Liver (tissue), 9 donors: ENCODE data around the gene FRAT1. TPM values are rescaled to one million over a fixed set of nuclear protein-coding genes. Genes with fewer than 3 reads are reported as not detected.

Experiments
- DNase-seq: peaks from one replicate; pipeline ENCODE4 v3.0.0-alpha.2; 2017; ENCODE audit warnings: low spot score
- H3K27ac ChIP-seq, 2 donors: one replicate each; pipeline ENCODE4 v1.7.0; 2013; ENCODE audit warnings: inconsistent platforms in 2 of 2, low read length in 2 of 2, control low read depth in 1 of 2, low read depth in 1 of 2, mild to moderate bottlenecking in 1 of 2
- H3K27me3 ChIP-seq, 4 donors: one replicate each; pipeline versions ENCODE4 v1.6.1 to v1.7.0; 2013; ENCODE audit warnings: low read length in 3 of 4, inconsistent platforms in 1 of 4, mild to moderate bottlenecking in 1 of 4, moderate library complexity in 1 of 4; ENCODE audit not compliant: control insufficient read depth in 4 of 4, insufficient read depth in 4 of 4
- H3K36me3 ChIP-seq, 4 donors: one replicate each; pipeline versions ENCODE4 v1.6.1 to v1.7.0; 2013; ENCODE audit warnings: low read length in 3 of 4, mild to moderate bottlenecking in 3 of 4, low read depth in 1 of 4, moderate library complexity in 1 of 4; ENCODE audit not compliant: control insufficient read depth in 4 of 4, insufficient read depth in 3 of 4
- H3K4me1 ChIP-seq, 4 donors: one replicate each; pipeline versions ENCODE4 v1.6.1 to v1.7.0; 2013; ENCODE audit warnings: low read length in 3 of 4, mild to moderate bottlenecking in 3 of 4, moderate library complexity in 1 of 4; ENCODE audit not compliant: control insufficient read depth in 4 of 4, insufficient read depth in 4 of 4
- H3K4me3 ChIP-seq, 3 donors: one replicate each; pipeline versions ENCODE4 v1.6.1 to v1.7.0; 2013; ENCODE audit warnings: low read length in 3 of 3, control low read depth in 1 of 3, low read depth in 1 of 3, mild to moderate bottlenecking in 1 of 3
- H3K9ac ChIP-seq, 2 donors: one replicate each; pipeline ENCODE4 v1.7.0; 2013; ENCODE audit warnings: low read length in 2 of 2, mild to moderate bottlenecking in 2 of 2, moderate library complexity in 2 of 2, control low read depth in 1 of 2, low read depth in 1 of 2
- H3K9me3 ChIP-seq, 4 donors: one replicate each; pipeline versions ENCODE4 v1.6.1 to v1.7.0; 2013; ENCODE audit warnings: low read length in 3 of 4; ENCODE audit not compliant: control insufficient read depth in 4 of 4
- ATF3 ChIP-seq: IDR thresholded peaks from 2 replicates; pipeline ENCODE4 v1.6.1; 2016; ENCODE audit warnings: antibody characterized with exemption
- CTCF ChIP-seq: fragments of 150-350 bp; IDR thresholded peaks from 2 replicates; pipeline ENCODE4 v1.5.1; 2017; ENCODE audit warnings: improper control_type of control experiment, low read depth, low read length; ENCODE audit not compliant: missing input control
- FOXA1 ChIP-seq: IDR thresholded peaks from 2 replicates; pipeline ENCODE4 v1.6.1; 2016; ENCODE audit warnings: antibody characterized with exemption
- FOXA2 ChIP-seq: IDR thresholded peaks from 2 replicates; pipeline ENCODE4 v1.6.1; 2016; ENCODE audit warnings: antibody characterized with exemption
- JUND ChIP-seq, 2 donors: IDR thresholded peaks; 2 replicates each; pipeline ENCODE4 v1.6.1; 2016; ENCODE audit warnings: antibody characterized with exemption in 2 of 2
- MAX ChIP-seq: IDR thresholded peaks from 2 replicates; pipeline ENCODE4 v1.6.1; 2016; ENCODE audit warnings: antibody characterized with exemption
- NR2F2 ChIP-seq: IDR thresholded peaks from 2 replicates; pipeline ENCODE4 v1.6.1; 2016; ENCODE audit warnings: antibody characterized with exemption
- RAD21 ChIP-seq, 2 donors: IDR thresholded peaks; 2 replicates each; pipeline ENCODE4 v1.6.1; 2016; ENCODE audit warnings: antibody characterized with exemption in 2 of 2, mild to moderate bottlenecking in 2 of 2
- REST ChIP-seq: IDR thresholded peaks from 2 replicates; pipeline ENCODE4 v1.6.1; 2016; ENCODE audit warnings: antibody characterized with exemption, mild to moderate bottlenecking
- RXRA ChIP-seq, 2 donors: IDR thresholded peaks; 2 replicates each; pipeline ENCODE4 v1.6.1; 2017 to 2018; ENCODE audit warnings: antibody characterized with exemption in 2 of 2, mild to moderate bottlenecking in 1 of 2
- SP1 ChIP-seq: IDR thresholded peaks from 2 replicates; pipeline ENCODE4 v1.6.1; 2018; ENCODE audit warnings: antibody characterized with exemption, mild to moderate bottlenecking
- TAF1 ChIP-seq: conservative IDR thresholded peaks from 2 replicates; pipeline ENCODE4 v1.6.1; 2016; ENCODE audit warnings: antibody characterized with exemption, mild to moderate bottlenecking
- YY1 ChIP-seq: IDR thresholded peaks from 2 replicates; pipeline ENCODE4 v1.6.1; 2016; ENCODE audit warnings: antibody characterized with exemption, mild to moderate bottlenecking
- ZBTB33 ChIP-seq: IDR thresholded peaks from 2 replicates; pipeline ENCODE4 v1.6.1; 2016; ENCODE audit warnings: antibody characterized with exemption
- WGBS: extraction: QIAGEN DNeasy Blood & Tissue Kit; methylation state at CpG from one replicate; pipeline ENCODE4 v1.1.7; 2013; 5-methylcytosine and 5-hydroxymethylcytosine counted together
- polyA plus RNA-seq, 2 donors: library from polyadenylated mRNA; stranded (reverse) in 1 of 2; unstranded in 1 of 2; fragments of 200-250 nt in 1 of 2; fragments of >200 nt in 1 of 2; fragmentation: Nextera tagmentation in 1 of 2; extraction: Ambion mirVana in 1 of 2; gene quantifications; one replicate each; pipeline versions ENCODE4 v1.2.1 to v1.2.3, GENCODE V29; 2013 to 2015
- total RNA-seq, 2 donors: library from RNA; depleted of rRNA; stranded (reverse); fragments of >200 nt; gene quantifications; one replicate each; pipeline ENCODE4 v1.2.3, GENCODE V29; 2014
- donor health status: healthy.
- donor health status: healthy.
- donor health status: healthy.
- donor health status: healthy.
- donor health status: healthy.

FRAT1 gene
- total and polyA plus RNA-seq, 4 donors = 4.3 to 7.4 (median 5.2) TPM

- no peak overlapping the region for H3K4me3 ChIP-seq
- H3K9me3 ChIP-seq = no peaks in the 10 kb centered on the region
- H3K4me1 ChIP-seq = peaks cover 2 to 23% (median 10%) of the 10 kb centered on the region in 4 donors
- no peak for DNase-seq
- no peaks in the 10 kb centered on the region for H3K27me3 ChIP-seq
- peak overlapping the region; percentile 60 to 76 for H3K27ac ChIP-seq
- peak overlapping the region in 1 of 2 donors; percentile 38 for H3K9ac ChIP-seq
- TF ChIP-seq RXRA (IDR thresholded peaks at IDR 0.05) (no peak), CTCF (peak; percentile 68), FOXA2 (no peak), RAD21 (IDR thresholded peaks at IDR 0.05) (peak; percentile 92 to 93), ZBTB33 (no peak)
- H3K36me3 ChIP-seq = no peaks in the 10 kb centered on the region
Measured at GRCh38 chr10:97278491-97278989, 40.5 kb upstream of the FRAT1 start.

GRCh38 chr10:97279121-97279815 is 39.8 kb upstream of the FRAT1 start:
- Histone ChIP-seq H3K9me3 (no peaks in the 10 kb centered on the region), H3K4me3 (no peak overlapping the region), H3K27me3 (no peaks in the 10 kb centered on the region), H3K27ac (peak overlapping the region; percentile 60 to 76), H3K4me1 (peaks cover 2 to 23% (median 10%) of the 10 kb centered on the region in 4 donors), H3K36me3 (no peaks in the 10 kb centered on the region), H3K9ac (peak overlapping the region in 1 of 2 donors; percentile 38)
- TF ChIP-seq JUND (IDR thresholded peaks at IDR 0.05) (peak; percentile 62 to 71), FOXA1 (no peak), MAX (no peak), REST (no peak), ZBTB33 (no peak), NR2F2 (no peak), FOXA2 (no peak), TAF1 (no peak), ATF3 (peak; percentile 86), SP1 (no peak), YY1 (no peak)
- WGBS = 71% methylated on average over 9 of the region's 9 CpGs
- DNase-seq = no peak
